ENCODE measurements around the gene WIZ.
A peak's percentile ranks its signal among the peaks of the same experiment; 100 is the strongest.
"Not testable (repeated sequence)": the region's sequence is repeated elsewhere in the genome, so short reads cannot be mapped to it uniquely, and the experiment has no call there.

The WIZ gene

GRCh38 chr19:15403151-15403531 is 46.6 kb downstream of the WIZ start:
- DNase-seq, result no peak

GRCh38 chr19:15402411-15403150 is 47.2 kb downstream of the WIZ start:
- DNase-seq, result no peak

GRCh38 chr19:15401397-15401710 is 48.4 kb downstream of the WIZ start:
- DNase-seq, result no peak

GRCh38 chr19:15400521-15401396 is 49.0 kb downstream of the WIZ start:
- no peak for DNase-seq

GRCh38 chr19:15399635-15400034 is 50.1 kb downstream of the WIZ start:
- no peak for DNase-seq

GRCh38 chr19:15399234-15399515 is 50.6 kb downstream of the WIZ start:
- no peak for DNase-seq

- DNase-seq, result no peak
Observed at GRCh38 chr19:15398501-15399233, 51.1 kb downstream of the WIZ start.

GRCh38 chr19:15397782-15398181 is 52.0 kb downstream of the WIZ start:
- DNase-seq, result no peak

GRCh38 chr19:15397236-15397635 is 52.5 kb downstream of the WIZ start:
- no peak for DNase-seq

GRCh38 chr19:15396436-15396835 is 53.3 kb downstream of the WIZ start:
- DNase-seq, result no peak

- DNase-seq, result not testable (repeated sequence)
Observed at GRCh38 chr19:15395251-15395650, 54.5 kb downstream of the WIZ start.

- no peak for DNase-seq
Observed at GRCh38 chr19:15394426-15394825, 55.3 kb downstream of the WIZ start.

- DNase-seq, result no peak
Observed at GRCh38 chr19:15393963-15394362, 55.8 kb downstream of the WIZ start.

GRCh38 chr19:15390814-15391213 is 58.9 kb downstream of the WIZ start:
- DNase-seq, result no peak

- DNase-seq, result no peak
Observed at GRCh38 chr19:15381864-15382263, 67.9 kb downstream of the WIZ start.

GRCh38 chr19:15381429-15381828 is 68.3 kb downstream of the WIZ start:
- DNase-seq, result no peak

GRCh38 chr19:15379999-15380647 is 69.6 kb downstream of the WIZ start:
- no peak for DNase-seq

- peak; percentile 98 for DNase-seq
Observed at GRCh38 chr19:15379083-15379998, 70.4 kb downstream of the WIZ start, which contains the start of gene AKAP8. TSS of gene AKAP8 (minus strand) at chr19:15379787. CDS start at chr19:15379731, 56 bp downstream.

- peak; percentile 70 to 73 for DNase-seq
Observed at GRCh38 chr19:15378534-15379082, 71.1 kb downstream of the WIZ start.

GRCh38 chr19:15374796-15375440 is 74.8 kb downstream of the WIZ start:
- no peak for DNase-seq

GRCh38 chr19:15374105-15374651 is 75.6 kb downstream of the WIZ start:
- no peak for DNase-seq

All from activated T-cell treated with anti-CD3 and anti-CD28 coated beads, Interleukin-2, amount 50 U/mL, for 48 hours (primary cell).